Mucosa of rectum (tissue), 2 donors: ENCODE measurements around the gene SPSB3.
"Not testable (repeated sequence)": the region's sequence is repeated elsewhere in the genome, so short reads cannot be mapped to it uniquely, and the experiment has no call there.

Experiments
- H3K27ac ChIP-seq, 2 donors: one replicate each; pipeline ENCODE4 v1.7.0; 2013; ENCODE audit warnings: inconsistent platforms in 2 of 2, low read depth in 2 of 2, low read length in 2 of 2
- H3K27me3 ChIP-seq, 2 donors: one replicate each; pipeline ENCODE4 v1.7.0; 2013; ENCODE audit warnings: low read length in 2 of 2; ENCODE audit not compliant: control insufficient read depth in 2 of 2, insufficient read depth in 2 of 2
- H3K36me3 ChIP-seq, 2 donors: one replicate each; pipeline ENCODE4 v1.7.0; 2013; ENCODE audit warnings: low read length in 2 of 2; ENCODE audit not compliant: control insufficient read depth in 2 of 2, insufficient read depth in 2 of 2
- H3K4me1 ChIP-seq, 2 donors: one replicate each; pipeline ENCODE4 v1.7.0; 2013; ENCODE audit warnings: low read length in 2 of 2, mild to moderate bottlenecking in 1 of 2; ENCODE audit not compliant: control insufficient read depth in 2 of 2, insufficient read depth in 2 of 2
- H3K4me3 ChIP-seq, 2 donors: one replicate each; pipeline ENCODE4 v1.7.0; 2013; ENCODE audit warnings: low read length in 2 of 2
- H3K9ac ChIP-seq, 2 donors: one replicate each; pipeline ENCODE4 v1.7.0; 2013; ENCODE audit warnings: low read length in 2 of 2, low read depth in 1 of 2, mild to moderate bottlenecking in 1 of 2
- H3K9me3 ChIP-seq, 2 donors: one replicate each; pipeline ENCODE4 v1.7.0; 2013; ENCODE audit warnings: low read length in 2 of 2; ENCODE audit not compliant: control insufficient read depth in 2 of 2
- donor health status: healthy.
- donor health status: Normal muscosa, but diverticular disease.

Gene SPSB3

DNA sequence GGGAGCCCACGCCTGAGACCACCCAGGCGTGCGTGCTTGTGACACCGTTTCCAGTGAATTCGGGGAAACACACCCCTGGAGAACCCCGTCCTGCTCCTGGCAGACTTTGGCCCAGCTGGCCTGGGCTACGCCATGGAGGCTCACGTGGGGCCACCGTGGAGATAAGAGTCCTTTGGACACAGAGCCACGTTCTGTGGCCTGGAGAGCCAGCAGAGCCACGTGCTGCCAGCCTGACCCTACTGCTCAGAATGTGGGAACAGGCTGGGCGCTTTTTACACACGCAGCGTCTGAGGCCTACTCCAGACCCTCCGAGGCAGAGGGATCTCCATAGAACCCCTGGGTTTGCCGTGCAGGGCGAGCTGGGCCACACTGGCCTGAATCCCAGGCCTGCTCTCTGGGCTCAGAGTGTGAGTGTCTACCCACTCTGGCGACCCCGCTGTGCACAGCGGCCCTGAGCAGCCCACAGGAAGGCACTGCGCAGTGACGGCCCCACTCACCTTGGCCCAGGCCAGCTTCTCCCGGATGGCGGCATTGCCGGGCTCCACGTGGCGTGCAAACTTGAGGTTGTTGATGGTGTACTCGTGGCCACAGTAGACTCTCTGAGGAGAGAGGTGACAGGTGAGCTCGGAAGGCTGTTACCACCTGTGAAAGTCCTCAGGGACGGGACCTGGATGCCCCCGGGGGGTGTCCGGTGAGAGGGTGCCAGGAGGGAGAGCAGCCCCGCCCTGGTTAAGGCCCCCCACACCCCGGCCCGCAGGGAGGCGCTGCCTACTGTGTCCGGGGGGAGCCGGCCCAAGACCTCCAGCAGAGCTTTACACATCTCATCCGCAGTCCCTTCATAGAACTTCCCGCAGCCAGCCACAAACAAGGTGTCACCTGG is 34.3 kb upstream of the SPSB3 start:
- H3K9me3 ChIP-seq = no peaks in the 10 kb centered on the region
- H3K36me3 ChIP-seq = peaks cover 21 to 38% of the 10 kb centered on the region in 2 donors
- no peaks in the 10 kb centered on the region for H3K4me1 ChIP-seq
- H3K27ac ChIP-seq = no peak overlapping the region
- no peak overlapping the region for H3K9ac ChIP-seq
- no peak overlapping the region for H3K4me3 ChIP-seq
- H3K27me3 ChIP-seq = no peaks in the 10 kb centered on the region

DNA sequence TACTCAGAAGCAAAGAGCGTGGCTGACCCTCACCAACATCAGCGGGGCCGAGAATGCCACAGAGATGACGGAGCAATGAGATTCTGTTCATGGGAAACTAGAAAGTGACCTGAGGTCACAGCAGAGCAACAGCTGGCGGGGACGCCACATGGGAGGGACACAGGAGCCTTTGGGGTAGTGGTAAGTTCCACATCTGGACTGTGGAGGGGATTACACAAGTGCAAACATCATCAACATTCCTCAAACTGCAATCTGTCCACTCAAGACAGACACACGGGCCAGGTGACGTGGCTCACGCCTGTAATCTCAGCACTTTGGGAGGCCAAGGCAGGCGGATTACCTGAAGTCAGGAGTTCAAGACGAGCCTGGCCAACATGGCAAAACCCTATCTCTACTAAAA is 33.1 kb upstream of the SPSB3 start:
- H3K4me1 ChIP-seq = no peaks in the 10 kb centered on the region
- peaks cover 21 to 32% of the 10 kb centered on the region in 2 donors for H3K36me3 ChIP-seq
- no peaks in the 10 kb centered on the region for H3K9me3 ChIP-seq
- no peak overlapping the region for H3K27ac ChIP-seq
- H3K9ac ChIP-seq = no peak overlapping the region
- no peaks in the 10 kb centered on the region for H3K27me3 ChIP-seq
- H3K4me3 ChIP-seq = no peak overlapping the region

GRCh38 chr16:1812732-1813163 is 30.4 kb upstream of the SPSB3 start:
- peaks cover 27 to 39% of the 10 kb centered on the region in 2 donors for H3K36me3 ChIP-seq
- no peaks in the 10 kb centered on the region for H3K27me3 ChIP-seq
- no peaks in the 10 kb centered on the region for H3K4me1 ChIP-seq
- H3K9ac ChIP-seq = peak overlapping the region in 1 of 2 donors; percentile 6
- H3K27ac ChIP-seq = no peak overlapping the region
- H3K9me3 ChIP-seq = no peaks in the 10 kb centered on the region
- no peak overlapping the region for H3K4me3 ChIP-seq

GRCh38 chr16:1810536-1810935 is 28.2 kb upstream of the SPSB3 start:
- H3K27ac ChIP-seq = no peak overlapping the region
- H3K9me3 ChIP-seq = no peaks in the 10 kb centered on the region
- H3K27me3 ChIP-seq = no peaks in the 10 kb centered on the region
- H3K4me3 ChIP-seq = no peak overlapping the region
- H3K4me1 ChIP-seq = no peaks in the 10 kb centered on the region
- peaks cover 17 to 29% of the 10 kb centered on the region in 2 donors for H3K36me3 ChIP-seq
- no peak overlapping the region for H3K9ac ChIP-seq

DNA sequence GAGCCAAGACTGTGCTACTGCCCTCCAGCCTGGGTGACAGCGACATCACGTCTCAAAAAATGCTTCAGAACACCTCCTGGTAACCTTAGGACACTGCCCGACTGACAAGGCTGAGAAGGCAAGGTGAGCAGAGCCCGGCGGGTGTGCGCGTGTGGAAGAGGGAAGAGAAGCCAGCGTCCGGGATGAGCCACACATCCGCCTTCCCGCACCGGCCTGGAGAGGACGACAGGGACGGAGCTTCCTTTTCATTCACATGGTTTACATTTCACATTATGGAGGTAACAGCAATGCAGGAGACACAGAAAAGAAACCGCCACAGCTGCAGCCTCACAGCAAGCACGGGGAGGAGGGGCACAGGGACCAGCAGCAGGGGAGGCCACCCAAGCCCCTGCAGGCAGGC is 27.7 kb upstream of the SPSB3 start:
- Histone ChIP-seq H3K4me3 (no peak overlapping the region), H3K36me3 (peaks cover 14 to 25% of the 10 kb centered on the region in 2 donors)

DNA sequence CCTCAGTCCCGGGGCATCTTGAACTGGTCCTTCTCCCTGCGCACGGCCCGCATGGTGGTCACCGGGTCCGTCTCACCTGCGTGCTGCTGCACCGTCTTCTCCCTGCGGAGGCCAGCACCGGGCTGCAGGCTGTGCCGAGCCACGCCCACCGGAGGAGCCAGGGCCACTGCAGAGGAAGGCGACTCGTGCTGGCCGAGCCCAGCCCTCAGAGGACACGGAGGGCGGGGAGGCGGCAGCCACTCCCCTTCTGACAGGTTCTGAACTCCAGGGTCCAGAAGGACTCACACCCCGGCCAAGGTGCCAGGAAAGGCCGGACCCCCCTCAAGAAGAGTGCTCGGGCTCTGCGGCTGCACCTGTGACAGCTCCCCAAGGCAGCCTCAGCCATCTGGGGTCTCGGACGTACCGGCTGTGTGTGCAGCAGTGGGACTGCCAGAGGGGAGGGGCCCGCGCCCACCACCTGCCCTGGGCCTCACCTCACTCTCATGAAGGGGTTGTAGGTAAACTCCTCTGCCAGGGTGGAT is 27.0 kb upstream of the SPSB3 start:
- H3K4me3 ChIP-seq = no peak overlapping the region
- H3K9ac ChIP-seq = no peak overlapping the region
- no peak overlapping the region for H3K27ac ChIP-seq
- H3K36me3 ChIP-seq = peaks cover 14 to 25% of the 10 kb centered on the region in 2 donors
- no peaks in the 10 kb centered on the region for H3K27me3 ChIP-seq
- H3K9me3 ChIP-seq = no peaks in the 10 kb centered on the region
- H3K4me1 ChIP-seq = no peaks in the 10 kb centered on the region

More for the DNA sequence above, 27.7 kb upstream of the SPSB3 start:
- Histone ChIP-seq H3K27ac (no peak overlapping the region), H3K9ac (no peak overlapping the region), H3K4me1 (no peaks in the 10 kb centered on the region), H3K9me3 (no peaks in the 10 kb centered on the region), H3K27me3 (no peaks in the 10 kb centered on the region)

- Histone ChIP-seq H3K9ac (no peak overlapping the region), H3K36me3 (peaks cover 14 to 23% of the 10 kb centered on the region in 2 donors), H3K4me1 (no peaks in the 10 kb centered on the region), H3K4me3 (no peak overlapping the region), H3K27ac (no peak overlapping the region), H3K9me3 (no peaks in the 10 kb centered on the region), H3K27me3 (no peaks in the 10 kb centered on the region)
These were observed 26.3 kb upstream of the SPSB3 start for GRCh38 chr16:1808691-1809090.

DNA sequence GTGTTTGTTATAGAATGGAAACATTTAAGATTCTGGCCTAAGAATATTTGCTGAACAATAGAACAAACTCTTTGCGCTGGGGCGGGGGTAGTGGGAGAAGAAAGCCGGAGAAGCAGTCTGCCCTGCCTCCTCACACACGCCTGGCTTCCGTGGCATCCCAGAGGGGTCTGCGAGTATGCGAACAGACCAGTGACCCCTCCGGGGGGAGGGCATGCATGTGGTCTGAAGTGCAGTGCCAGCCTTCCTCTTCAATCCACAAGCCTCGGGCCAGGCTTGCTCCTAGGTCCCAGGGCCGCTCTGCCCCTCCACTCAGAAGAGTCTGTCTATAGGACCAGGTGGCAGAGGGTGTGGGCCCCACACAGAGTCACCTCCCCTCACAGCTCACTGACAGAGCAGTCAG is 25.3 kb upstream of the SPSB3 start:
- Histone ChIP-seq H3K27ac (no peak overlapping the region), H3K4me1 (no peaks in the 10 kb centered on the region), H3K27me3 (no peaks in the 10 kb centered on the region), H3K36me3 (peaks cover 14 to 23% of the 10 kb centered on the region in 2 donors), H3K9ac (no peak overlapping the region), H3K4me3 (no peak overlapping the region), H3K9me3 (no peaks in the 10 kb centered on the region)

GRCh38 chr16:1800701-1801100 is 18.3 kb upstream of the SPSB3 start:
- Histone ChIP-seq H3K4me3 (no peak overlapping the region), H3K36me3 (no peaks in the 10 kb centered on the region)

DNA sequence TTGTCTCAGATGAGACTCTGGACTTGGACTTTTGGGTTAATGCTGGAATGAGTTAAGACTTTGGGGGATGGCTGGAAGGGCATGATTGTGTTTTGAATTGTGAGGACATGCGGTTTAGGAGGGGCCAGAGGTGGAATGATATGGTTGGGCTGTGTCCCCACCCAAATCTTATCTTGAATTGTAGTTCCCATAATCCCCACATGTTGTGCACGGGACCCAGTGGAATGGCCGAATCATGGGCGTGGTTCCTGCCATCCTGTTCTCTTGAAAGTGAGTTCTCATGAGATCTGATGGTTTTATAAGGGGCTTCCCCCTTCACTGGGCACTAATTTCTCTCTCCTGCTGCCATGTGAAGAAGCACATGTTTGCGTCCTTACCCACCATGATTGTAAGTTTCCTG is 16.9 kb upstream of the SPSB3 start:
- not testable (repeated sequence) for H3K9me3 ChIP-seq, H3K4me1 ChIP-seq, H3K4me3 ChIP-seq, H3K27me3 ChIP-seq, H3K36me3 ChIP-seq, H3K9ac ChIP-seq, H3K27ac ChIP-seq

More at GRCh38 chr16:1800701-1801100, 18.3 kb upstream of the SPSB3 start:
- no peak overlapping the region for H3K9ac ChIP-seq
- no peaks in the 10 kb centered on the region for H3K4me1 ChIP-seq
- no peaks in the 10 kb centered on the region for H3K9me3 ChIP-seq
- H3K27me3 ChIP-seq = no peaks in the 10 kb centered on the region
- no peak overlapping the region for H3K27ac ChIP-seq
